Trophoblast cell (in vitro differentiated cells and primary cell): ENCODE measurements around the gene ZNF444.

ENCODE experiments used
- DNase-seq, 2 donors: peaks; one replicate each; pipeline ENCODE4 v3.0.0-alpha.2; 2016
- H2AFZ ChIP-seq: 2 replicates; pipeline ENCODE4 v1.6.1; 2013; ENCODE audit warnings: low read length, moderate library complexity, mild to moderate bottlenecking; ENCODE audit not compliant: insufficient read depth, poor library complexity
- H2AK5ac ChIP-seq: 2 replicates; pipeline ENCODE4 v1.6.1; 2013; ENCODE audit warnings: mild to moderate bottlenecking, low read length
- H2BK120ac ChIP-seq: 2 replicates; pipeline ENCODE4 v1.6.1; 2013; ENCODE audit warnings: low read length, mild to moderate bottlenecking, moderate library complexity; ENCODE audit not compliant: insufficient read depth, poor library complexity
- H2BK12ac ChIP-seq: 2 replicates; pipeline ENCODE4 v1.6.1; 2013; ENCODE audit warnings: mild to moderate bottlenecking, low read length, moderate library complexity
- H2BK5ac ChIP-seq: 2 replicates; pipeline ENCODE4 v1.6.1; 2013; ENCODE audit warnings: low read length, low read depth, moderate library complexity, mild to moderate bottlenecking; ENCODE audit not compliant: poor library complexity
- H3K14ac ChIP-seq: 2 replicates; pipeline ENCODE4 v1.6.1; 2013; ENCODE audit warnings: mild to moderate bottlenecking, low read length
- H3K18ac ChIP-seq: 2 replicates; pipeline ENCODE4 v1.6.1; 2013; ENCODE audit warnings: mild to moderate bottlenecking, low read length
- H3K23ac ChIP-seq: 2 replicates; pipeline ENCODE4 v1.6.1; 2013; ENCODE audit warnings: low read length
- H3K27ac ChIP-seq: 2 replicates; pipeline ENCODE4 v1.5.1; 2013; ENCODE audit warnings: low read depth, mild to moderate bottlenecking, inconsistent platforms, low read length, moderate library complexity
- H3K27me3 ChIP-seq: 2 replicates; pipeline ENCODE4 v1.6.1; 2013; ENCODE audit warnings: inconsistent platforms, mild to moderate bottlenecking, low read length, moderate library complexity; ENCODE audit not compliant: insufficient read depth
- H3K36me3 ChIP-seq, 2 experiments: 1 replicate in 1 of 2; 2 replicates in 1 of 2; pipeline ENCODE4 v1.6.1; 2013; ENCODE audit warnings: low read length in 2 of 2, mild to moderate bottlenecking in 2 of 2, moderate library complexity in 1 of 2; ENCODE audit not compliant: insufficient read depth in 2 of 2, control insufficient read depth in 1 of 2
- H3K4ac ChIP-seq: 2 replicates; pipeline ENCODE4 v1.6.1; 2013; ENCODE audit warnings: low read depth, mild to moderate bottlenecking, low read length, moderate library complexity
- H3K4me1 ChIP-seq, 2 experiments: 1 replicate in 1 of 2; 2 replicates in 1 of 2; pipeline ENCODE4 v1.6.1; 2013; ENCODE audit warnings: low read length in 2 of 2, mild to moderate bottlenecking in 2 of 2, moderate library complexity in 1 of 2; ENCODE audit not compliant: insufficient read depth in 2 of 2, control insufficient read depth in 1 of 2
- H3K4me2 ChIP-seq: 2 replicates; pipeline ENCODE4 v1.6.1; 2013; ENCODE audit warnings: inconsistent platforms, mild to moderate bottlenecking, low read length, moderate library complexity
- H3K4me3 ChIP-seq: 2 replicates; pipeline ENCODE4 v1.5.1; 2013; ENCODE audit warnings: mild to moderate bottlenecking, low read depth, low read length, inconsistent platforms
- H3K79me1 ChIP-seq: one replicate; pipeline ENCODE4 v1.6.1; 2013; ENCODE audit warnings: low read length
- H3K79me2 ChIP-seq: 2 replicates; pipeline ENCODE4 v1.6.1; 2013; ENCODE audit warnings: low read length, mild to moderate bottlenecking; ENCODE audit not compliant: control insufficient read depth, insufficient read depth, poor library complexity
- H3K9ac ChIP-seq: 2 replicates; pipeline ENCODE4 v1.6.1; 2013; ENCODE audit warnings: mild to moderate bottlenecking, low read length
- H3K9me3 ChIP-seq: 2 replicates; pipeline ENCODE4 v1.6.1; 2013; ENCODE audit warnings: low read depth, mild to moderate bottlenecking, control low read depth, inconsistent platforms, low read length; ENCODE audit not compliant: insufficient read depth
- H4K12ac ChIP-seq: 2 replicates; pipeline ENCODE4 v1.6.1; 2013; ENCODE audit warnings: low read depth, mild to moderate bottlenecking, low read length, moderate library complexity
- H4K8ac ChIP-seq: 2 replicates; pipeline ENCODE4 v1.6.1; 2013; ENCODE audit warnings: low read depth, mild to moderate bottlenecking, low read length, moderate library complexity
- H4K91ac ChIP-seq: one replicate; pipeline ENCODE4 v1.6.1; 2013; ENCODE audit warnings: low read depth, mild to moderate bottlenecking, low read length, moderate library complexity
- WGBS: extraction: QIAGEN DNeasy Blood & Tissue Kit; methylation state at CpG from one replicate; pipeline ENCODE4 v1.1.7; 2013; ENCODE audit warnings: missing lambda C conversion rate; ENCODE audit not compliant: insufficient read length, insufficient coverage; ENCODE audit errors: extremely low coverage; 5-methylcytosine and 5-hydroxymethylcytosine counted together

The ZNF444 gene

DNA sequence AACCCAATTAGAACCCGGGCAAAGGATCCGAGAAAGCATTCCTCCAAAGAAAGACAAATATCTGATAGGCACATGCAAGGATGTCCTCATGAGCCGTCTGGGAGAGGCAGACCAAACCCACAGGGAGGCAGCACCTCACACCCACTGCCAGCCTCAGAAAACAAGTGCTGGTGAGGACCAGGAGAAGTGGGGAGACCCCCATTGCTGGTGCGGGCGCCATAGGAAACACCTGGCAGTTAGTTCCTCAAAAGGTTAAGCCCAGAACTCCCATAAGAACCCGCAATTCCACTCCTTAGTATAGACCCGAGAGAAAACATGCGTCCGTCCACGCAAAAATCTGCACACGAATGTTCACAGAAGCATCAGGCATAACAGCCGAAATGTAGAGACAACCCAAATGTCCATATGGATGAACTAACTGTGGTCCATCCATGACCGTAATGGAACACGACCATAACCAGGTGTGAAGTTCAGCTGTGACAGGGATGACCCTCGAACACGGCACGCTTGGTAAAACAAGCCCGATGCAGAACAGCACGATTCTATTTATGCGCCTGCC lies 27.9 kb upstream of the ZNF444 start:
- H3K18ac ChIP-seq = no peak overlapping the region
- H3K79me2 ChIP-seq = peaks cover 58% of the 10 kb centered on the region
- no peak overlapping the region for H4K12ac ChIP-seq
- DNase-seq = no peak
- H3K27me3 ChIP-seq = no peaks in the 10 kb centered on the region
- H3K9me3 ChIP-seq = peaks cover 4% of the 10 kb centered on the region
- H3K79me1 ChIP-seq = no peaks in the 10 kb centered on the region
- H3K4me3 ChIP-seq = peak overlapping the region; percentile 14
- H3K4me1 ChIP-seq = peaks cover 16 to 19% of the 10 kb centered on the region in 2 experiments
- H2AK5ac ChIP-seq = no peak overlapping the region
- no peak overlapping the region for H4K91ac ChIP-seq
- no peak overlapping the region for H2BK120ac ChIP-seq
- H2AFZ ChIP-seq = no peak overlapping the region
- H3K27ac ChIP-seq = no peak overlapping the region
- no peak overlapping the region for H4K8ac ChIP-seq
- H3K23ac ChIP-seq = no peak overlapping the region
- H3K36me3 ChIP-seq = peaks cover 21 to 24% of the 10 kb centered on the region in 2 experiments
- peak overlapping the region; percentile 60 for H3K4ac ChIP-seq
- H2BK5ac ChIP-seq = no peak overlapping the region
- H3K14ac ChIP-seq = no peak overlapping the region
- H3K4me2 ChIP-seq = no peak overlapping the region
- no peak overlapping the region for H2BK12ac ChIP-seq
- no CpG with 5 or more reads among the region's 20 CpGs for WGBS
- no peak overlapping the region for H3K9ac ChIP-seq

DNA sequence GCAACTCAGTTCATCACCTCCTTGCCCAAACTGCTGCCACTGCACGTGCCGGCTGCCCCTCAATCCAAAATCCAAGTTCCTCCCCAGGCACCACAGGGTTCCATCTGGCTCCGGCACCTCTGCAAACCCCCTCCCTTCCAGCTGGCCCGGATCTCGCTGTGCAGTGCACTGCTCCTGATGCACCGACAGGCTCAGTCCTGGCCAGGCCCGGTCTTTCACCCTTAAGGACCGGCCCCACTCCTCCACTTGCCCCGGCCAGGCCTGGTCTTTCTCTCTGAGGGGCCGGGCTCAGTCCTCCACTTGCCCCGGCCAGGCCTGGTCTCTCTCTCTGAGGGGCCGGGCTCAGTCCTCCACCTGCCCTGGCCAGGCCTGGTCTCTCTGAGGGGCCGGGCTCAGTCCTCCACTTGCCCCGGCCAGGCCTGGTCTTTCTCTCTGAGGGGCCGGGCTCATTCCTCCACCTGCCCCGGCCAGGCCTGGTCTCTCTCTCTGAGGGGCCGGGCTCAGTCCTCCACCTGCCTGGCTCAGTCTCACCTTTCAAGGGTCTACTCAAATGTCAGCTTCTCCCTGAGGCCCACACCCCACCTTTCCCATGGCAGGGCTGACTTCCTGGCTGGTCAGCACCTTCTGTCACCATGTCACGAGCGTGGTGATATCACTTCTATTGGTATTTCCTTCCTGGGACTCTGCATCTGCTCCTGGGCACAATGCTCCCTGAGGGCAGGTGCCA lies 26.9 kb upstream of the ZNF444 start:
- H3K4me3 ChIP-seq = no peak overlapping the region
- DNase-seq = no peak
- H3K9me3 ChIP-seq = peaks cover 4% of the 10 kb centered on the region
- H2BK12ac ChIP-seq = no peak overlapping the region
- no peak overlapping the region for H3K9ac ChIP-seq
- H2BK5ac ChIP-seq = no peak overlapping the region
- peaks cover 28 to 29% of the 10 kb centered on the region in 2 experiments for H3K36me3 ChIP-seq
- H2AFZ ChIP-seq = peak overlapping the region; percentile 19
- no CpG with 5 or more reads among the region's 19 CpGs for WGBS
- H4K91ac ChIP-seq = no peak overlapping the region
- no peak overlapping the region for H3K14ac ChIP-seq
- peaks cover 57% of the 10 kb centered on the region for H3K79me2 ChIP-seq
- no peak overlapping the region for H2BK120ac ChIP-seq
- H2AK5ac ChIP-seq = no peak overlapping the region
- H4K8ac ChIP-seq = no peak overlapping the region
- no peak overlapping the region for H3K18ac ChIP-seq
- no peaks in the 10 kb centered on the region for H3K27me3 ChIP-seq
- no peak overlapping the region for H3K27ac ChIP-seq
- H3K4ac ChIP-seq = peak overlapping the region; percentile 97
- H4K12ac ChIP-seq = no peak overlapping the region
- no peak overlapping the region for H3K4me2 ChIP-seq
- H3K23ac ChIP-seq = no peak overlapping the region
- H3K4me1 ChIP-seq = peaks cover 16 to 23% of the 10 kb centered on the region in 2 experiments
- no peaks in the 10 kb centered on the region for H3K79me1 ChIP-seq

DNA sequence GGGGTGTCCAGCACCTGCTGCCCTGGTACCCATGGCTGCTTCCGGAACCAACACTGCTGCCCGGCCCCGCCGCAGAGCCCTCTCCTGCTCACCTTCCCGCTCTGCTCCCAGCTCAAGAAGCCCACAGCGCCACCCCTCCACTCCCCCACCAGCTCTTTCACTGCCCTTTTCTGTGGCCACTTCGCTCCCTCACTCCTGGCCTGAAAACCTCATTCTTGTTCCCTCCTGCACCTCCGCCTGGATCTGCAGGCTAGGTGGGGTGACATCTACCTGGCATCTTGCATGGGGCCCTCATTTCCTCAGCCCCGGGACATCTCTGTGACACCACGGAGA lies 26.3 kb upstream of the ZNF444 start:
- Histone ChIP-seq H4K91ac (no peak overlapping the region), H3K4me2 (no peak overlapping the region), H2BK120ac (no peak overlapping the region), H3K18ac (no peak overlapping the region), H3K4me3 (no peak overlapping the region), H3K79me1 (peaks cover under 1% of the 10 kb centered on the region), H3K36me3 (peaks cover 27 to 28% of the 10 kb centered on the region in 2 experiments), H3K4me1 (peaks cover 20 to 29% of the 10 kb centered on the region in 2 experiments), H3K27ac (no peak overlapping the region), H3K9me3 (peaks cover 4% of the 10 kb centered on the region), H3K27me3 (no peaks in the 10 kb centered on the region), H3K9ac (no peak overlapping the region), H4K12ac (no peak overlapping the region), H2AK5ac (no peak overlapping the region), H3K4ac (peak overlapping the region; percentile 96), H3K23ac (no peak overlapping the region), H3K79me2 (peaks cover 62% of the 10 kb centered on the region), H2BK12ac (no peak overlapping the region), H4K8ac (no peak overlapping the region), H3K14ac (no peak overlapping the region), H2BK5ac (no peak overlapping the region), H2AFZ (peak overlapping the region; percentile 19)
- DNase-seq = no peak
- no CpG with 5 or more reads among the region's 10 CpGs for WGBS

- no peak overlapping the region for H3K18ac ChIP-seq
- no peak overlapping the region for H3K27ac ChIP-seq
- no peak overlapping the region for H2BK12ac ChIP-seq
- H2BK120ac ChIP-seq = no peak overlapping the region
- peaks cover 67% of the 10 kb centered on the region for H3K79me2 ChIP-seq
- no peak overlapping the region for H4K8ac ChIP-seq
- H4K91ac ChIP-seq = no peak overlapping the region
- H3K79me1 ChIP-seq = peaks cover 7% of the 10 kb centered on the region
- H3K14ac ChIP-seq = no peak overlapping the region
- no peak overlapping the region for H3K23ac ChIP-seq
- no peak overlapping the region for H2BK5ac ChIP-seq
- H3K4me1 ChIP-seq = peaks cover 22 to 31% of the 10 kb centered on the region in 2 experiments
- peaks cover 4% of the 10 kb centered on the region for H3K9me3 ChIP-seq
- H3K4me2 ChIP-seq = no peak overlapping the region
- peak overlapping the region; percentile 87 for H3K4ac ChIP-seq
- H3K36me3 ChIP-seq = peaks cover 27 to 28% of the 10 kb centered on the region in 2 experiments
- H2AK5ac ChIP-seq = no peak overlapping the region
- no peak overlapping the region for H4K12ac ChIP-seq
- no peak overlapping the region for H2AFZ ChIP-seq
- no peak overlapping the region for H3K9ac ChIP-seq
- no CpG with 5 or more reads among the region's 21 CpGs for WGBS
- H3K27me3 ChIP-seq = no peaks in the 10 kb centered on the region
- peak in 1 of 2 donors; percentile 50 for DNase-seq
- no peak overlapping the region for H3K4me3 ChIP-seq
Measured at GRCh38 chr19:56115490-56115889, 25.6 kb upstream of the ZNF444 start.
